HG03521 (cell line): ENCODE results near the gene HES3.
A peak's percentile ranks its signal among the peaks of the same experiment; 100 is the strongest.

Source experiments
- ATAC-seq: cut with Tn5 transposase; IDR thresholded peaks from one replicate; pipeline ENCODE4 v1.9.1; 2021; ENCODE audit warnings: mild to moderate bottlenecking, moderate library complexity; ENCODE audit not compliant: unreplicated experiment

Gene HES3, protein sequence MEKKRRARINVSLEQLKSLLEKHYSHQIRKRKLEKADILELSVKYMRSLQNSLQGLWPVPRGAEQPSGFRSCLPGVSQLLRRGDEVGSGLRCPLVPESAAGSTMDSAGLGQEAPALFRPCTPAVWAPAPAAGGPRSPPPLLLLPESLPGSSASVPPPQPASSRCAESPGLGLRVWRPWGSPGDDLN

DNA sequence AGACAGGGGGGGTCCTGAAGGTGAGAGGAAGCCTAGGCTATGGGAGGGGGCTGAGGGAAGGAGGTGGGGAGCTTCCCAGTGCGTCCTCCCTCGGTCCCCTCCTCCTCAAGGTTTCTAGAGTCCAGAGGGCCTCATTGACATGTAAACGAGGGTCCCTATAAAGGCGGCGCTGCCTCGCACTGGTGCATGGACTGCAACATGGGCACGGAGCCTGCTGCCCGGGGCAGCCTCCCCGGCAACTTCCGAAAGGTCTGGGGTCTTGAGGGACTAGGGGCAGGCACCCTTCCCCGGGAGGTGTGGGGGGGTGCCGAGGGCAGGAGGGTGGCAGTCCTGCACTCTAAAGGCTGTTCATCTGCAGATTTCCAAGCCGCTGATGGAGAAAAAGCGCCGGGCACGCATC is at the start of gene HES3:
Gene HES3 (plus strand): TSS at position 187 of the 400 bp plus-strand sequence. CDS start 187 bp downstream, at position 374.
- no peak for ATAC-seq

- ATAC-seq: no peak
These were observed 46.1 kb upstream of the HES3 start for GRCh38 chr1:6197746-6198427.

GRCh38 chr1:6198646-6199297 is 45.2 kb upstream of the HES3 start:
- ATAC-seq: peak; percentile 28

DNA sequence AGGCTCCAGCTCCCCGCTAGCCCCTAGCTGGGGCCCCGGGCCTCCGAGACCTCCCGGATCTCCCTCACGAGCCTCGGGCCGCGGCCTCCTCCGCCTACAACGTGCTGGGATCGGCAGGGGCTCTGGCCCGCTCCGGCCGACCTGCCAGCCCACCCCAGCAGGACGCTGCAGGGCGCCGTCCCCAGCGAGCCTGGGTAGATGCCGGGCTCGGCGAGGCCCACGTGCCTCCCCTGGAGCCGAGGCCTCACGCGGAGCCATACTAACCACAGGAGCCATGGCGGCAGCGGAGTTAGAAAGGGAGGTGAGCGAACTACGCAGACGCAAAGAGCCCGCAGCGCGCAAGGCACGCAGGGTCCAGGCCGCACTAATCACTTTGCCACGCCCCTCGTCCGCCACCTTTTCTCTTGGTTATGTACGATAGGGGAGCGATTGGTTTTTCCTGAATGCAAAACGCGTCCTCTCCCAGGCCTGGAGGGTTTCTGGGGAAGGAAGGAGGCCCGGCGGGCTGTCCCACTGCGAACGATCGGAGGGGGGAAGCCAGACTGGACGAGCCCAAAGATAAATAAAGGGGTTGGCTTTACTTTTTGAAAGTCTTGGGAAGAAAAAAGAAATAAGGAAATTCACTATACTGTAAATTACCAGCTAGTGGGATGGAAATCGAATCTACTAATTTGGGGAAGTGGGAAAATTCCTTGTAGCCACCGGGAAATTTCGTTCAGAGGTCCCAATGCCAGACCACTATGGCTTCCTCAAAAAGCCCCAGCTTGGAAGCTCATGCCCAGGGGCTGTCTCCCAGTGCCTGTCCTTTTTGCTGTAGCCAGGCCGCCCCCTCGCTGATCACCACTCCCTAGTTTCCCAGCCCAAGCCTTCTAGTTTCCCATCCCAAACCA is 44.4 kb upstream of the HES3 start, which contains the start of gene RPL22:
Gene RPL22 (minus strand): TSS at position 298 of the 890 bp plus-strand sequence. CDS start 22 bp downstream, at position 276.
- ATAC-seq: peak; percentile 95

GRCh38 chr1:6200188-6200809 is 43.7 kb upstream of the HES3 start:
- ATAC-seq: no peak

- no peak for ATAC-seq
These were observed 41.7 kb upstream of the HES3 start for GRCh38 chr1:6202256-6202655.

- peak; percentile 40 for ATAC-seq
These were observed 38.0 kb upstream of the HES3 start, which contains the start of gene RNF207 for GRCh38 chr1:6205849-6206519. Gene RNF207, plus strand, starts transcription at chr1:6206119. Its CDS starts 417 bp downstream, at chr1:6206536.

- peak; percentile 4 for ATAC-seq
These were observed 37.5 kb upstream of the HES3 start for GRCh38 chr1:6206520-6206855.

DNA sequence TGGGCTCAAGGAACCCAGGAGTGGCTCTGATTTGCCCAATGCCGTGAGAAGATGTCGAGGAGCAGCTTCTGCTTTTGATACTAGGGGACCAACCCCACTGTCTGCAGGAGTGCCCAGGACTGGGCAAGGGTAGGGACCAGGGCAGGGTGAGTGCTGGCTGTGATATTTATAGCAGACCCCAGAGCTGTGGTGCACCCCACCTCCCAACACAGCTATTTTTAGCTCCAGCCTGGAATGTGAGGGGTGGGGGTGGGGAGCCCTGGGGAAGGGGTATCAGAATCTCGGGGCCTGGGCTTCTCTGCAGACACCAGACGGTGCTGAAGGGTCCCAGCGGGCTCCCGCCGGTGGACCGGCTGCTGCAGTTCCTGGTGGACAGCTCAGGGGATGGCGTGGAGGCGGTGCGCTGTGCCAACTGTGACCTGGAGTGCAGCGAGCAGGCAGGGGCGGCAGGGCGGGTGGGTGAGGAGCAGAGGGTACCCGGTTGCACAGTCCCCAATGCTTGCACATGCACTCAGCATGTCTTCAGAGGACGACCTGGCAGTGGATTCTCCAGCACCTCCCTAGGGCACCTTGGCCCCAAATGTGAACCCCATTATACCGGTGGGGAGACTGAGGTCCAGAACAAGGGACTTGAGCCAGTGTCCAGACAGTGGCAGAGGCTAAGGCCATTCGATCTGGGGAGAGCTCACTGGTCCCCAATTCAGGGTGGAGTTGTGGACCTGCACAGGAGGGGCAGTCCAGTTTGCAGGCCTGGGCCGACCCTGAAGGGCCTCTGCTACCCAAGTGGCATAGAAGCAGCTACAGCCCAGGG is 36.7 kb upstream of the HES3 start:
- no peak for ATAC-seq

- ATAC-seq: no peak
These were observed 36.1 kb upstream of the HES3 start for GRCh38 chr1:6207921-6208320.

DNA sequence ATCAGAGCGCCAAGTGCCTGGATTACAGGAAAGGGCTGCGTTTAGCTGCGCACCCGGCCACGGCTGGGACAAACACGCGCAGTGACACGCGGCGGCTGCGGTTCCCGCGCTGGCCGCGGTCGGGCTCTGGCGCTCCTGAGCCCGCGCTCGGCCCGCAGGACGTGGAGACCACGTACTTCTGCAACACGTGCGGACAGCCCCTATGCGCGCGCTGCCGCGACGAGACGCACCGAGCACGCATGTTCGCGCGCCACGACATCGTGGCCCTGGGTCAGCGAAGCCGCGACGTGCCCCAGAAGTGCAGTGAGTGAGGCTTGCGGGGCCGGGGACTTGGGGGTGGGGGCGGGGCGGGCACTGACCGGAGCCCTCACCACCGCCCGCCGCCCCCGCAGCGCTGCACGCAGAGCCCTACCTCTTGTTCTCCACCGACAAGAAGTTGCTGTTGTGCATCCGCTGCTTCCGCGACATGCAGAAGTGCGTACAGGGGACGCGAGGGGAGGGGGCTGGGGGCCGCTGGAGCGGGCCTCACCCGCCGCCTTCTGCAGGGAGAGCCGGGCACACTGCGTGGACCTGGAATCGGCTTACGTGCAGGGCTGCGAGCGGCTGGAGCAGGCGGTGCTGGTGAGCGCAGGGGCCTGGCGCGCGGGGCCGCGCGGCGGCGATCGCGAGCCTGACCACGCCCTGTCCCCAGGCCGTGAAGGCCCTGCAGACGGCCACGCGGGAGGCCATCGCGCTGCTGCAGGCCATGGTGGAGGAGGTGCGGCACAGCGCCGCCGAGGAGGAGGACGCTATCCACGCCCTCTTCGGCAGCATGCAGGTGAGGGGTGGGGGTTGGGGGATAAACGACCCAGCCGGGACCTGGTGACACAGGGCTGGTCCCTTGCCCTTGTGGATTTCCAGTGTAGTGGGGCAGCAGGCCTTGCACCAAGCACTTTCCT is 35.0 kb upstream of the HES3 start:
- ATAC-seq: no peak

DNA sequence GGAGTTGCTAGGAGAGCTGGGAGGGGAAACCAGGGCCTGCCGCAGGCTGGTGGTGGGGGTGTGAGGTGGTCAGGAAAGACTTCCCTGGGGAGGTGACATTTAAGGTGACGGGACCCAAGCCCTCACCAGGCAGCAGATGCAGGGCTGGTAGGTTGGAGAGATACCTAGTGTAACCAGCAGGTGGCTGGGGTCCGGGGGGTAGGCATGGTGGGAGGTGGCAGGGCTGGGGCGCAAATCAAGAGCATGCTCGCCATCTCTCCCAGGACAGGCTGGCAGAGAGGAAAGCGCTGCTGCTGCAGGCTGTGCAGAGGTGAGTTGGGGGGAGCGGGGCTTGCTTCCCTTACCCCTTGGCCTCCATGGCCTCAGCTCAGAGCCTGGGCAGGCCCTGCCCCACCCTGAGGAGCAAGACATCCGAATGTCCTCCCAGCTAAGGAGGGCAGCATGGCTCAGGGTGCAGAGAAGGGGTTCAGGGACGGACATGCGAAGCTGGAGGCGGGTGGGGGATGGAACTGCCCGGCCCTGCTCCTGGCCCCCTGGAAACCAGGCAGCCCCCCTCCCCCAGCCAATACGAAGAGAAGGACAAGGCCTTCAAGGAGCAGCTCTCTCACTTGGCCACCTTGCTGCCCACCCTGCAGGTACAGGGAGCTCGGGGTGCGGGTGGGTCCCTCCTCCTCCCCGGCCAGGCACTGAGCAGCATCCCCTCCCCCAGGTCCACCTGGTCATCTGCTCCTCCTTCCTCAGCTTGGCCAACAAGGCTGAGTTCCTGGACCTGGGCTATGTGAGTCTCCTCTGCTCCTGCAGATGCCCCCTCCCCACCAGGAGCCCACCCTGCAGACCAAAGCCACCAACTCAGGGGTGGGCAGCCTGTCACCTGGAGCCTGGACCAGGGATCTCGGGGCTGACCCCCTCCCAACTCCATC is 34.1 kb upstream of the HES3 start:
- no peak for ATAC-seq

- no peak for ATAC-seq
These were observed 33.2 kb upstream of the HES3 start for GRCh38 chr1:6210591-6211355.

DNA sequence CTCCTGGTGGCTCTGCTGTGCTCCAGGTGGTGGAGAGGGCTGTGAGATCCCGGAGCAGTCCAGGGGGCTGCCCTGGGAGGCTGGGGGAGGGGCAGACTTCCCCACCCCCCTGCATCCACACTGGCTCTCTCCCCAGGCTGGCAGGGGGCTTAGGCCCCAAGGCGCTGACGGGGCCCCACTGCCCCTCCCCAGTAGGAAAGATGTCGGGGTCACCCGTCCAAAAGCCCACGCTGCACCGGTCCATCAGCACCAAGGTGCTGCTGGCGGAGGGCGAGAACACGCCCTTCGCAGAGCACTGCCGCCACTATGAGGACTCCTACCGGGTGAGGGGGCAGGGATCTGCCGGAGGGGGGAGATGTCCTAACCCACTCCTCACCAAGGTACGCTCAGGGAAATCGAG is 32.2 kb upstream of the HES3 start:
- ATAC-seq: no peak

- peak; percentile 41 for ATAC-seq
These were observed 31.6 kb upstream of the HES3 start for GRCh38 chr1:6212193-6212959.
